Kidney tubule cell (primary cell): ENCODE measurements around the gene MT1E.
"Not testable (repeated sequence)": the region's sequence is repeated elsewhere in the genome, so short reads cannot be mapped to it uniquely, and the experiment has no call there.

Experiments used
- DNase-seq: peaks from one replicate; pipeline ENCODE4 v3.0.0-alpha.2; 2018; ENCODE audit warnings: low spot score

Gene MT1E

DNA sequence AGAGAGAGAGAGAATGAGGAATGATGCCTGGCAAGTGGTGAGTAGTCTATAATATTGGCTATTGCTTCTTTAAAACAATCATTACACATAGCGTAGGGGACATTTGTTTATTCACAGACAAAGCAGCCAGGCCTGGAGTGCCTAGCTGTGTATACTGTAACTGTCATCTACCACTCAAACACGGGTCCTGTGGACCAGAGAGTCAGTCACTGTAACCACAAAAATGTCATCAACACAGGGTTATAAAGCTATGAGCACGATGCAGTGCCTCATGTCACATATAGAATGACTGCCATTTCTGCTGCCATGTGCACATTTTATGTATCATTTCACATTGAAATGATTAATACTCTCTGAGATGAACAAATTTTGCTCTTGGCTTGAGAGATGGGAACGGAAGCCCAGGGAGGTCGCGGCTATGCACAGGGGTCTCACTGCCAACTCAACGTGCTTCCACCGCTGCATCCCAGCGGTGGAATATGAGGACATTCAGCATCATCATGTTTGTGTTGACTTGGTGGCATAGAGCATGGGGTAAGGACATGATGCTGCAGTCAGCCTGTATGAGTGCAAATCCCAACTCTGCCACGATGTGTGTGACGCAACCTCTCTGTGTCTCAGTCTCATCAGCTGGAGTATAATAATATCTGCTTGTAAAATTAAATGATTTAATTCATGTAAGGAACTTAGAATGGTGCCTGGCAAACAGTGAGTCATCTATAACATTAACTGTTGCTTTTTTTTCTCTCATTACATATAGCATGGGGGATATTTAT is 47.4 kb downstream of the MT1E start:
- DNase-seq = no peak

DNA sequence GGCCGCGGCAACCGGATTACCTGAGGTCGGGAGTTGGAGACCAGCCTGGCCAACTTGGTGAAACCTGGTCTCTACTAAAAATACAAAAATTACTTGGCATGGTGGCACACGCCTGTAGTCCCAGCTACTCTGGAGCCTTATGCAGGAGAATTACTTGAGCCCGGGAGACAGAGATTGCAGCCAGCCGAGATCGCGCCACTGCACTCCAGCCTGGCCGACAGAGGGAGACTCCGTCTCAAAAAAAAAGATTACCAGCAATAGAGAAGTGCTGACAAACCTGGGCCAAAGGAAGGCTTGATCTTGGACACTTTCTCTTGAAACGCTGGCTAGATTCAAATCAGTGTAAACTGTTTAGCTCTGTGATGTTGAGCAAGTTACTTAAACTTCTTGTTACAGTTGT is 48.3 kb downstream of the MT1E start:
- peak; percentile 56 for DNase-seq

DNA sequence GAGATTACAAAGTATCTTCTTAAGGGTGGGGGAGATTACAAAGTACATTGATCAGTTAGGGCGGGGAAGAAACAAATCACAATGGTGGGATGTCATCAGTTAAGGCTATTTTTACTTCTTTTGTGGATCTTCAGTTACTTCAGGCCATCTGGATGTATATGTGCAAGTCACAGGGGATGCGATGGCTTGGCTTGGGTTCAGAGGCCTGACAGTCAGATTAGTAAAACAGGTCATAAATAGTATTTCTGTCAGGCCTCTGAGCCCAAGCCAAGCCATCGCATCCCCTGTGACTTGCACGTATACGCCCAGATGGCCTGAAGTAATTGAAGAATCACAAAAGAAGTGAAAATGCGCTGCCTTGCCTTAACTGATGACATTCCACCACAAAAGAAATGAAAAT is 49.0 kb downstream of the MT1E start:
- not testable (repeated sequence) for DNase-seq

DNA sequence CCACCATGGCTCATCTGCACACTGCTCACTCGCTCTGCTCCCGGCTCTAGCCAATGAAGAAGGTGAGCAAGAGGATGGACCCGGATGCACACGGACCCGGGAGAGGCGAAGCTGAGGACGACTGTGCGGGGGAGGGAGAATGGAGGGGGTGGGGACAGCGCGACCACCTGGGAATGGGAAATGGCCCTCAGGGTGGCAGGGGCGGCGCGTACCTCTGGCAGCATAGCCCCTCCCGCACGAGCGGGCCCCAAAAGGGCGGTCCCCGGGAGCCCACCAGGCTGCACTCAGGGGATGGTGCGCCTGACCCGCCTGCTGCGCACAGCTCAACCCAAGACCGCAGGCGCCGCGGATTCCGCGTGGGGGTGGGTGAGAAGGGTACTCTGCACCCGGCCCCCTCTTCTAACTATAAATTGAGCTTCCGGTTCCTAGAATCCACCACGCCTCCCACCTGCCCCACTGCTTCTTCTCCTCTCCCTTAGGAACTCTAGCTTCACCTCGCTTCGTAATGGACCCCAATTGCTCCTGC is 50.2 kb downstream of the MT1E start:
- DNase-seq = no peak
